Muscle layer of colon (tissue), 2 donors: ENCODE measurements around the gene ITSN1.
A peak's percentile ranks its signal among the peaks of the same experiment; 100 is the strongest.

Experiments
- H3K27ac ChIP-seq: one replicate; pipeline ENCODE4 v1.7.0; 2013; ENCODE audit warnings: low read depth, mild to moderate bottlenecking, low read length, moderate library complexity
- H3K27me3 ChIP-seq, 2 donors: one replicate each; pipeline ENCODE4 v1.7.0; 2013; ENCODE audit warnings: low read length in 2 of 2, mild to moderate bottlenecking in 2 of 2; ENCODE audit not compliant: insufficient read depth in 2 of 2, control insufficient read depth in 1 of 2
- H3K36me3 ChIP-seq: one replicate; pipeline ENCODE4 v1.7.0; 2013; ENCODE audit warnings: mild to moderate bottlenecking, low read length; ENCODE audit not compliant: insufficient read depth
- H3K4me1 ChIP-seq: one replicate; pipeline ENCODE4 v1.7.0; 2013; ENCODE audit warnings: mild to moderate bottlenecking, low read length; ENCODE audit not compliant: insufficient read depth
- H3K4me3 ChIP-seq, 2 donors: one replicate each; pipeline ENCODE4 v1.7.0; 2013; ENCODE audit warnings: low read length in 2 of 2, low read depth in 1 of 2, mild to moderate bottlenecking in 1 of 2, moderate library complexity in 1 of 2
- H3K9ac ChIP-seq: one replicate; pipeline ENCODE4 v1.7.0; 2013; ENCODE audit warnings: low read length
- H3K9me3 ChIP-seq: one replicate; pipeline ENCODE4 v1.7.0; 2013; ENCODE audit warnings: mild to moderate bottlenecking, low read length
- donor health status: abdominal sarcoma.
- donor health status: Adenocarcinoma of cecum.

The ITSN1 gene

GRCh38 chr21:33641352-33642026, 812 bp upstream of the ITSN1 start, which contains the start of gene CRYZL1:
TSS of gene CRYZL1 (minus strand) at chr21:33641741. CDS start at chr21:33631551, 10,190 bp downstream.
- Histone ChIP-seq H3K27ac (peak within 1 kb of the TSS; percentile 90), H3K27me3 (no peaks in the 10 kb centered on the region), H3K9ac (peak within 1 kb of the TSS; percentile 86), H3K4me3 (peak within 1 kb of the TSS; percentile 78 to 79), H3K9me3 (no peaks in the 10 kb centered on the region), H3K36me3 (no peaks in the 10 kb centered on the region), H3K4me1 (peaks cover 24% of the 10 kb centered on the region)

GRCh38 chr21:33642896-33643657, 776 bp downstream of the ITSN1 start:
- Histone ChIP-seq H3K36me3 (no peaks in the 10 kb centered on the region), H3K9ac (peak overlapping the region; percentile 54), H3K9me3 (no peaks in the 10 kb centered on the region), H3K27me3 (no peaks in the 10 kb centered on the region), H3K4me3 (peak overlapping the region; percentile 71 to 78), H3K4me1 (peaks cover 24% of the 10 kb centered on the region), H3K27ac (peak overlapping the region; percentile 79)

GRCh38 chr21:33643658-33644311, 1.5 kb downstream of the ITSN1 start:
- H3K27me3 ChIP-seq: no peaks in the 10 kb centered on the region
- H3K4me1 ChIP-seq: peaks cover 30% of the 10 kb centered on the region
- H3K27ac ChIP-seq: peak overlapping the region; percentile 21
- H3K36me3 ChIP-seq: no peaks in the 10 kb centered on the region
- H3K4me3 ChIP-seq: peak overlapping the region in 1 of 2 donors; percentile 74
- no peaks in the 10 kb centered on the region for H3K9me3 ChIP-seq
- peak overlapping the region; percentile 54 for H3K9ac ChIP-seq

- H3K36me3 ChIP-seq: no peaks in the 10 kb centered on the region
- peaks cover 32% of the 10 kb centered on the region for H3K4me1 ChIP-seq
- no peaks in the 10 kb centered on the region for H3K9me3 ChIP-seq
- no peak overlapping the region for H3K27ac ChIP-seq
- no peaks in the 10 kb centered on the region for H3K27me3 ChIP-seq
- H3K9ac ChIP-seq: no peak overlapping the region
- no peak overlapping the region for H3K4me3 ChIP-seq
Measured at GRCh38 chr21:33644383-33645074, 2.2 kb downstream of the ITSN1 start.

GRCh38 chr21:33645730-33646129, 3.4 kb downstream of the ITSN1 start:
- H3K9ac ChIP-seq: no peak overlapping the region
- no peaks in the 10 kb centered on the region for H3K36me3 ChIP-seq
- H3K4me3 ChIP-seq: no peak overlapping the region
- no peaks in the 10 kb centered on the region for H3K27me3 ChIP-seq
- no peak overlapping the region for H3K27ac ChIP-seq
- no peaks in the 10 kb centered on the region for H3K9me3 ChIP-seq
- peaks cover 37% of the 10 kb centered on the region for H3K4me1 ChIP-seq

GRCh38 chr21:33647587-33647986, 5.3 kb downstream of the ITSN1 start:
- Histone ChIP-seq H3K27ac (no peak overlapping the region), H3K36me3 (no peaks in the 10 kb centered on the region), H3K4me1 (peaks cover 43% of the 10 kb centered on the region), H3K27me3 (no peaks in the 10 kb centered on the region), H3K4me3 (no peak overlapping the region), H3K9ac (no peak overlapping the region), H3K9me3 (no peaks in the 10 kb centered on the region)

GRCh38 chr21:33648555-33648954, 6.3 kb downstream of the ITSN1 start:
- Histone ChIP-seq H3K36me3 (no peaks in the 10 kb centered on the region), H3K4me3 (no peak overlapping the region), H3K27me3 (no peaks in the 10 kb centered on the region), H3K9me3 (no peaks in the 10 kb centered on the region), H3K27ac (no peak overlapping the region), H3K4me1 (peaks cover 43% of the 10 kb centered on the region), H3K9ac (no peak overlapping the region)

- no peak overlapping the region for H3K27ac ChIP-seq
- H3K4me1 ChIP-seq: peaks cover 26% of the 10 kb centered on the region
- no peaks in the 10 kb centered on the region for H3K36me3 ChIP-seq
- H3K27me3 ChIP-seq: no peaks in the 10 kb centered on the region
- no peak overlapping the region for H3K9ac ChIP-seq
- H3K9me3 ChIP-seq: no peaks in the 10 kb centered on the region
- H3K4me3 ChIP-seq: no peak overlapping the region
Measured at GRCh38 chr21:33650230-33650629, 7.9 kb downstream of the ITSN1 start.

GRCh38 chr21:33650929-33651509, 8.7 kb downstream of the ITSN1 start:
- no peaks in the 10 kb centered on the region for H3K9me3 ChIP-seq
- H3K4me3 ChIP-seq: no peak overlapping the region
- no peak overlapping the region for H3K9ac ChIP-seq
- no peaks in the 10 kb centered on the region for H3K27me3 ChIP-seq
- H3K27ac ChIP-seq: no peak overlapping the region
- H3K4me1 ChIP-seq: peaks cover 30% of the 10 kb centered on the region
- H3K36me3 ChIP-seq: no peaks in the 10 kb centered on the region

GRCh38 chr21:33651965-33652680, 9.8 kb downstream of the ITSN1 start:
- Histone ChIP-seq H3K27ac (no peak overlapping the region), H3K27me3 (no peaks in the 10 kb centered on the region), H3K4me1 (peaks cover 34% of the 10 kb centered on the region), H3K36me3 (no peaks in the 10 kb centered on the region), H3K9ac (no peak overlapping the region), H3K9me3 (no peaks in the 10 kb centered on the region), H3K4me3 (no peak overlapping the region)
